Adrenal gland (tissue), 5 donors: ENCODE data around the gene TRABD2A.

Experiments
- CTCF ChIP-seq, 6 experiments: fragments of 450-650 bp in 4 of 6; fragments of 200-600 bp in 2 of 6; sonication (generic) in 1 of 6; IDR thresholded peaks; 1 replicate in 5 of 6; 2 replicates in 1 of 6; pipeline versions ENCODE4 v1.5.1 to v1.8.0; 2016 to 2021; ENCODE audit warnings: antibody characterized with exemption in 6 of 6, mild to moderate bottlenecking in 2 of 6, moderate library complexity in 1 of 6
- POLR2A ChIP-seq, 2 donors: fragments of 450-650 bp; IDR thresholded peaks; one replicate each; pipeline ENCODE4 v1.6.1; 2017; ENCODE audit warnings: antibody characterized with exemption in 2 of 2, mild to moderate bottlenecking in 2 of 2, moderate library complexity in 1 of 2
- donor health status: DM: no; HTN: no; CAD: no.

DNA sequence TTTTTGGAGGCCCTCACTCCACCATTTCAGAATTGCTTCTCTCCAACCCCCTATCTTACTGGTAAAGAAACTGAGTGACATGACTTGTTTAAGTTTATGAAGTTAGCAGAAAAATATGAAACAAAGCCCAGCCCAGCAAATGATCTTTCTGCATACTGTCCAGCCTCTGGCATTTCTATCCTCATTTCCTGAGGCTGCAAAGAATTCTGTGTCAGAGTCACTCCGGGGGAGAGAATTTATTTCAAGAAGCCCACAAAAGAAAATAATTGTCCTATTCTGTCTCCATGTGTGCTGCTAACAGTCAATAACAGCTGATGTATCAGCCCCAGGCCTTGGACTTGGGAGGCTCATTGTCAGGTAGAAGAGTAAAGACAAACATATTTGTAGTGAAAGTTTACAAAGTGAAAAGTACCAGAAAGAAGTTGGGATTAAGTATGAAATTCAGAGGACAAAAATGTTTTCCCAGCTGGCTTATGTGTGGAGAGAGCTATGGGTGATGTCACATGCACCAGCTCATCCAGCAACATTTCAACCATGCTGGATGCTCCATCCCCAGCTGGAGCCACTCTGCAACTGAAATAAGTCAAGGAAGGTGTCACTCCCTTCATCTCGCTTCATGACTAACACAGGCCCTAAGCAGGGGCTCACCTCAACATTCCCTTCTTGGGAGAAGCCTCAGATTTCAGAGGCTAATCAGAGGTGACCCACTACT, 42.3 kb downstream of the TRABD2A start:
- TF ChIP-seq CTCF (IDR thresholded peaks at IDR 0.05): no peak
- no peak for TF ChIP-seq POLR2A (IDR thresholded peaks at IDR 0.05)
